MM.1S (cell line): ENCODE results near the gene DSTN.

Source experiments
- EZH2 ChIP-seq: fragments of 300-600 bp; sonication (generic); optimal IDR thresholded peaks from 2 replicates; pipeline ENCODE3; 2017; ENCODE audit warnings: low read depth, mild to moderate bottlenecking, antibody characterized with exemption, low read length, mixed read lengths
- EZH2phosphoT487 ChIP-seq: fragments of 300-600 bp; sonication (generic); IDR thresholded peaks from 2 replicates; pipeline ENCODE4 v1.6.1; 2018; ENCODE audit warnings: antibody characterized with exemption, low read length
- TF ChIP-seq, protein P1 (sequence below): fragments of 300-600 bp; sonication (generic); IDR thresholded peaks from 2 replicates; pipeline ENCODE4 v1.5.1; 2016; ENCODE audit warnings: antibody characterized with exemption, low read length, mixed read lengths

DNA sequence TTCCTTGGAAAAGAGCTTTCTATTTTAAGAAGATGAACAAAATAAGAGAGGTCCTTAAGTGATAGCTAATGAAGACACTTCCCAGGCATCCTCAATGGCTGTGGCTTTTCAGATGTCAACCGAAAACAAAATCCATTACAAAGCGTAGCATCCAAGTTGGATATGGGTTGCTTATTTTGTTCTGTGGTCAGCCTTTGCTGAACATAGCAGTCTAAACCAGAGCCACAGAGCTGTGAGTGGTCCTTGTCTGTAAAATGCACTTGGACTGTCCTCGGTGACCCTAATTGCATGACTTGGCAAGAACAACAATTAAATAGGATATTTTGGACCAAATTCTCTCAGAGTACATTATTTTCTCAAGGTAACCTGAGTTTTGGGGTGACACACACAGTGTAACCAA lies 28.3 kb upstream of the DSTN start:
- TF ChIP-seq, protein P1, sequence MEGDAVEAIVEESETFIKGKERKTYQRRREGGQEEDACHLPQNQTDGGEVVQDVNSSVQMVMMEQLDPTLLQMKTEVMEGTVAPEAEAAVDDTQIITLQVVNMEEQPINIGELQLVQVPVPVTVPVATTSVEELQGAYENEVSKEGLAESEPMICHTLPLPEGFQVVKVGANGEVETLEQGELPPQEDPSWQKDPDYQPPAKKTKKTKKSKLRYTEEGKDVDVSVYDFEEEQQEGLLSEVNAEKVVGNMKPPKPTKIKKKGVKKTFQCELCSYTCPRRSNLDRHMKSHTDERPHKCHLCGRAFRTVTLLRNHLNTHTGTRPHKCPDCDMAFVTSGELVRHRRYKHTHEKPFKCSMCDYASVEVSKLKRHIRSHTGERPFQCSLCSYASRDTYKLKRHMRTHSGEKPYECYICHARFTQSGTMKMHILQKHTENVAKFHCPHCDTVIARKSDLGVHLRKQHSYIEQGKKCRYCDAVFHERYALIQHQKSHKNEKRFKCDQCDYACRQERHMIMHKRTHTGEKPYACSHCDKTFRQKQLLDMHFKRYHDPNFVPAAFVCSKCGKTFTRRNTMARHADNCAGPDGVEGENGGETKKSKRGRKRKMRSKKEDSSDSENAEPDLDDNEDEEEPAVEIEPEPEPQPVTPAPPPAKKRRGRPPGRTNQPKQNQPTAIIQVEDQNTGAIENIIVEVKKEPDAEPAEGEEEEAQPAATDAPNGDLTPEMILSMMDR, result no peak
- TF ChIP-seq EZH2, result no peak
- TF ChIP-seq EZH2phosphoT487, result no peak
